Stimulated activated CD4-positive, alpha-beta T cell treated with anti-CD3 and anti-CD28 coated beads, TNF-alpha, amount 100 ng/mL, for 1 hour (primary cell): ENCODE data around the gene LRP2.

ENCODE experiments used
- DNase-seq, 3 donors: peaks; one replicate each; pipeline ENCODE4 v3.0.0-alpha.2; 2020; ENCODE audit warnings: low read depth in 3 of 3, low spot score in 1 of 3

The LRP2 gene

GRCh38 chr2:169094676-169095075 is 267.7 kb downstream of the LRP2 start:
- DNase-seq, result no peak

GRCh38 chr2:169093535-169093934 is 268.8 kb downstream of the LRP2 start:
- no peak for DNase-seq

- no peak for DNase-seq
Observed at GRCh38 chr2:169091761-169092519, 270.4 kb downstream of the LRP2 start.

GRCh38 chr2:169091256-169091655 is 271.1 kb downstream of the LRP2 start:
- no peak for DNase-seq

GRCh38 chr2:169090133-169090820 is 272.1 kb downstream of the LRP2 start:
- no peak for DNase-seq

DNA sequence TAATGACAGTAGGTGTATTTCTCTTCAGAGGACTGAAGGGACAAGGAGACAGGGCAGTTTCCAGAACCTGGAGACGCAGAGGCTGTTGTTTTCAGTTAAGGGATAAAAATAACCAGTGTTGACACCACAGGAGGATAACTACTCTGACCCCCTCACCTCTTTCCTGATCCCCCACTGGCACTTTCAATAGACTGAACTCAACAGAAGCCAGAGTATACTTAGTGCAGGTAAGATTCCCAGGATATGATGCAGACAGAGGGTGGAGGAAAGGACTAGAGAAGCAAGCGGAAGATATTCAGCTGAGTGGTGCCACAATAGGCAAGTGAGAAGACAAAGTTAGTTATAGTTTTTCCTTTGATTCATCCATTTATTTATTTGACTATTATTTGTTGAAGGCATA is 273.2 kb downstream of the LRP2 start:
- no peak for DNase-seq

- no peak for DNase-seq
Observed at GRCh38 chr2:169087757-169088379, 274.5 kb downstream of the LRP2 start.

DNA sequence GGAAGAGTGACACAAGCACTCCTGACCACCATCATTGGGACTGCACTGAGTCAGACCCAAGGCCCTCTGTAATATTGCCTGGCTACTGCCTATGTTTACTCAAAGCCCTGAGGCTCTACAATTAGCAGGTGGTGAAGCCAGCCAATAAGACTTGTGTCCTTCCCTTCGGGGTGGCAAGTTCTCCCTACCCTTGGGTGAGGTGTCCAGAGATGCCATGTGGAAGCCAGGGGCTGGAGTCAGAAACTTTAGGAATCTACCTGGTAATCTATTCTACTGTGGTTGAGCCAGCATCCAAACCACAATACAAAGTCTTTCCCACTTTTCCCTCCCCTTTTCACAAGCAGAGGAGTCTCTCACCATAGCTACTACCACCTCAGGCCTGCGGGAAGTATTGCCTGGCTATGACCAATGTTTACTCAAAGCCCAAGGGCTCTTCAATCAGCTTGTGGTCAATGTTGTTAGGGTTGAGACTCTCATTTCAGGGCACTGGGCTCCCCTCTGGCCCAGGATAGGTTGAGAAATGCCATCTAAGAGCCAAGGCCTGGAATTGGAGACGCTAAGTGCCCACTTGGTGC is 275.4 kb downstream of the LRP2 start:
- DNase-seq, result no peak

- no peak for DNase-seq
Observed at GRCh38 chr2:169082995-169083394, 279.3 kb downstream of the LRP2 start.

DNA sequence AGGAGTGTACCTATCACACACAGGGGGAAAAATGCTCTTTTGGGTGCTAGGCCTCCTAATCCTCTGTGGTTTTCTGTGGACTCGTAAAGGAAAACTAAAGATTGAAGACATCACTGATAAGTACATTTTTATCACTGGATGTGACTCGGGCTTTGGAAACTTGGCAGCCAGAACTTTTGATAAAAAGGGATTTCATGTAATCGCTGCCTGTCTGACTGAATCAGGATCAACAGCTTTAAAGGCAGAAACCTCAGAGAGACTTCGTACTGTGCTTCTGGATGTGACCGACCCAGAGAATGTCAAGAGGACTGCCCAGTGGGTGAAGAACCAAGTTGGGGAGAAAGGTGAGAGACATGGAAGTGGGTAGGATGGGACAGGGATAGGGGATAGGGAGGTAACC is 280.8 kb downstream of the LRP2 start:
- DNase-seq, result no peak

DNA sequence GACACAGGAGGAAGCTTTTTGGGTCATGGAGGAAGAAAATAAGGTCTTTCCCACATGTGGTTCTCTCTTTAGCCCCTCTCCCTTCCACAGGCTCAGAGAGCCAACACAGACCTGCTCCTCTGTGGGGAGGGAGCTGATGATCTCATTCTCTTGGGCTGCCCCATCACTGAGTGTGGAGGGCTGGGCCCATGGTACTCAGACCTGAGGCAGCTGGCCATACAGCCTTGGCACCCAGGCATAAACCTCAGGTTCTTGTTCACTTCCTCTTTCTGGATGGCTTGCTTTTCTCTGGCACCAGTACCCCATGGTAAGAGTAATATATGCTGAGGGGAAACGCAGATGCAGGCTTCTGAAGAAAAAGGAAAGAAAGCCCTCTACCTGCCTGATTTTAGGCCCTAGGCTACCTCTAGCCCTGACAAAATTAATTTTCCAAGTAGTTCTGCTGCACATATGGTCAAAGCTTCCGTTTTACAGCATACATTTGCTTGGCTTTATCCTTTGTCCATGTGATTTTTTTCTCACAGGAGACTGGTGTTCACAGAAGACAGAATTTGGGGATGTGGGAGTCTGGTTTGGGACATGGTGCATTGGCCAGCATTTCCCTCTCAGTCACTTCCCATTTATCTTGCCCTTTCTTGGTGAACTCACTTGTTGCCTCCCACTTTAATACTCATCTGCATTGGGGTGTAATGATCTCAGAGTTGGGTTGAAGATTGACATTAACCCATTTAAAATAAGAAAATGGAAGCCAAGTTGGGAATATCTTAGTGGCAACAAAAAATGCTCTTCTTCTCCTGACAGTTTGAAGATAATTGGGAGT is 281.9 kb downstream of the LRP2 start:
- no peak for DNase-seq

GRCh38 chr2:169077674-169078240 is 284.6 kb downstream of the LRP2 start:
- no peak for DNase-seq
